GM21526 (cell line): ENCODE measurements around the gene RIN3.

Experiments
- ATAC-seq: cut with Tn5 transposase; IDR thresholded peaks from one replicate; pipeline ENCODE4 v1.9.1; 2021; ENCODE audit warnings: moderate library complexity; ENCODE audit not compliant: unreplicated experiment, low FRiP score

The RIN3 gene

DNA sequence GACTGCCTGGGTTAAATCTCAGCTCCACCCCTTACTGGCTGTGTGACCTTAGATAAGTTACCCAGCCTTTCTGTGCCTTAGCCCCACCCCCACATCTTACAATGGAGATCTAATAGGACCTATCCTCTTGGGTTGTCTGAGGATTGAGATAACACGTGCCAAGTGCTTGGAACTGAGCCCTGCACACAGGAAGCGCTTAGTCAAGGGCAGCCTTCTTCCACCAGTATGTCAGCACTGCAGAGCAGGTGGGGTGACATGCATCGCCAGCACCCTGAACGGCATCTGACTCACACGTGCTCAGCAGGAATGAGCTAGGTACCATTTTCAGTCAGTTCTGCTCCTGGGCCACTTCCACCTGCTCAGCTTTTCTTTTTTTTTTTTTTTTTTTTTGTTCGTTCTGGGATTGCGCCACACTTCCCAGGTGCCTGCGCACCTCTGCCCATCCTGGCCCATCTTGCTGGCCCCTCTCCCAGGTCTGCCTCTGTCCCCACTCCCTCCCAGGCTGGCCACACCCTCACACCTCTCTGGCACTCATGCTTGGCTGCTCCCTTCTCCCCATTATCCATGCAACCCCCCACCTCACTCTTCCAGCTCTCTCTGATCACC lies 215.3 kb downstream of the RIN3 start:
- no peak for ATAC-seq

DNA sequence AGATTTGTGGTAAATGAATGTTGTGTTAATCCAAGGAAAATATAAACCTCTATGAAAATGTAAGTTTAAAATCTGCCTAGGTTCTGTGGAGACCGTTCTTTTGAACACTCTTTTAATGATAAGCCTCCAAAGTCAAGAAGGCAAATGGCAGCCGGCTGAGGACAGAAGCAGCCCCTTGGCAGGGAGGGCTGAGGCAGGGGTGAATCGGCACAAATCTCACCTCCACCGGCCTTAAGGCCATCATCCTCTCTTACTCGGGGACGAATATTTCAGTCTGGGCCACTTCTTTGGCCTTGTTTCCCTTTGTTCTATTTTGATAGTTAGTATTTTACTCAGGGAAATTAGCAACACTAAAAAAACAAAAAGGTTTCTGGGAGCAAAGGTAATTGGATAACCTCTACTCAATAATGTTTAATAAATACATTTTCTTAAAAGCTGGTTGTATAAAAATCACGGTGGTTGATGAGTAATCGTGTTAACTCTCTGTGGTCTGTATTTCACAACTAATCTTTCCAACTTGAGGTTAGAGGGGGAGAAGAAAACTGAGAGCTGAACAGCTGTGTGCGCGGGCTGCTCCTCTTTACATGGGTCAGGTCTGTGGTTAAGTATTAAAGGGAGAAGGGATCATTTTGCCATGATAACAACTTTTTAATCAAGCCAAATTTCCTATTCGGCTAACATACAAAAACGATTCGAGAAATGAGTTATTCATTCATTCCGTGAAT lies 216.2 kb downstream of the RIN3 start:
- ATAC-seq: no peak

DNA sequence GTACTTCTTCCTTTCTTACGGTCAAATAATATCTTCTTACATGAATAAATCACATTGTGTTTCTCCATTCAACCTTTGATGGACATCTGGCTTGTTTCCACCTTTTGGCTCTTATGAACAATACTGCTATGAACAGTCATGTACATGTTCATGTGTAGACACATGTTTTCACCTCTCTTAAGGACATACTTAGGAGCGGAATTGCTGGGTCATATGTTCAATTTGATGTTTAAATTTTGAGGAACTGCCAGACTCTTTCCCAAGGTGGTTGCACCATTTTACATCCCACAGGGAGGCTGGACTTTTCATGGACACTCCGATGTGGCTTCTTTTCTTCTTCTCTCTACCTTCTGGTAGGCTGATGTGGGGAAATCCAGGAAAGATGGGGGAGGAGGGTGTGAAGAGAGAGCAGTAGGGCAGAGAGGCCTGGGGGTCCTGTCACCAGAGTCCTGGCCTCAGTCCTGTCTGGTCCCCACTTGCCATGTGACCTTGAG lies 218.1 kb downstream of the RIN3 start:
- ATAC-seq: no peak

DNA sequence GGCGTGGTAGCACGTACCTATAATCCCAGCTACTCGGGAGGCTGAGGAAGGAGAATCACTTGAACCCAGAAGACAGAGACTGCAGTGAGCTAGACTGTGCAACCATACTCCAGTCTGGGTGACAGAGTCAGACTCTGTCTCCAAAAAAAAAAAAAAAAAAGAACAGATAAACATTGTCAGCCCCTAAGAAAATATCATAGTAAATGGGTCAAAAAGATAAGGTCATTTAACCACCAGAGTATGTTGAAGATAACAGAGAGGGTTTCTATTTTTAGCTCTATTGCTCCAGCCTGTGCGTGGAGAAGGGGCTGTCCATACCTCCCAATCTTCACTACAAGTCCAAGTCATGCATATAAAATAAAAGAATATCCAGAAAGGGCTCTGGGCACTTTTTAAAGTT lies 219.4 kb downstream of the RIN3 start:
- no peak for ATAC-seq

DNA sequence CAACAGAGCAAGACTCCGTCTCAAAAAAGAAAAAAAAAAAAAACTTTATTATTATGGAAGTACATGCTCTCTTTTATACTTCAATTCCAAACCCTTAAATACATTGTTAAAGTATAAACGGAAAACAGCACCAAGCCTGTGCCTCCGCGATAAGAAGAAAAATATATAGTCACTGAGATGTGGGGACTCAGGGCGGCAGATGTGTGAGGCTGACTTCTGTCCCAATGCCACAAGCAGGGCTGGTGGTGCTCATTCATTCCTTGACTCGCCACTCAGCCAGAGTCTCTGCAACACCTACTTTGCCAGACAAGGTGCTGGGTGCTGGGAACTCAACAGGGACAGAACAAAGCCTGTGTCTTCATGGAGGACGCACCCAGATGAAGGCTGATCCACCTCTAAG lies 221.0 kb downstream of the RIN3 start:
- no peak for ATAC-seq

- ATAC-seq: no peak
Measured at GRCh38 chr14:92735344-92735743, 221.8 kb downstream of the RIN3 start.

GRCh38 chr14:92737206-92737605 lies 223.6 kb downstream of the RIN3 start:
- ATAC-seq: no peak

GRCh38 chr14:92737619-92738188 lies 224.1 kb downstream of the RIN3 start:
- no peak for ATAC-seq
